GM23338 (cell line): ENCODE results near the gene ZNF492.

Experiments used
- CREB1 ChIP-seq: fragments of 250-450 bp; sonication (Bioruptor Pico); IDR thresholded peaks from 2 replicates; pipeline ENCODE4 v1.5.0; 2020; ENCODE audit warnings: low read depth, mild to moderate bottlenecking, moderate library complexity
- ETS1 ChIP-seq: IDR thresholded peaks from 2 replicates; pipeline ENCODE4 v1.6.1; 2016; ENCODE audit warnings: antibody characterized with exemption
- EZH2 ChIP-seq: fragments of 200-600 bp; sonication (generic); IDR thresholded peaks from one replicate; pipeline ENCODE4 v1.8.0; 2017; ENCODE audit warnings: antibody characterized with exemption, mild to moderate bottlenecking, low read depth; ENCODE audit not compliant: unreplicated experiment
- EZH2phosphoT487 ChIP-seq: fragments of 200-600 bp; sonication (generic); IDR thresholded peaks from one replicate; pipeline ENCODE4 v1.8.1; 2018; ENCODE audit warnings: antibody characterized with exemption; ENCODE audit not compliant: unreplicated experiment
- JUNB ChIP-seq: IDR thresholded peaks from one replicate; pipeline ENCODE4 v1.6.1; 2016; ENCODE audit warnings: antibody characterized with exemption; ENCODE audit not compliant: unreplicated experiment
- NANOG ChIP-seq: IDR thresholded peaks from 2 replicates; pipeline ENCODE4 v1.6.1; 2016; ENCODE audit warnings: antibody characterized with exemption, borderline replicate concordance
- POLR2AphosphoS5 ChIP-seq: IDR thresholded peaks from 2 replicates; pipeline ENCODE4 v1.6.1; 2016; ENCODE audit warnings: antibody characterized with exemption, low read depth
- REST ChIP-seq: IDR thresholded peaks from one replicate; pipeline ENCODE4 v1.6.1; 2018; ENCODE audit warnings: antibody characterized with exemption; ENCODE audit not compliant: unreplicated experiment
- STAT1 ChIP-seq: IDR thresholded peaks from one replicate; pipeline ENCODE4 v1.6.1; 2016; ENCODE audit warnings: antibody characterized with exemption; ENCODE audit not compliant: unreplicated experiment
- ZNF114 ChIP-seq: fragments of 250-450 bp; sonication (Bioruptor Pico); IDR thresholded peaks from 2 replicates; pipeline ENCODE4 v1.5.0; 2020; ENCODE audit warnings: mild to moderate bottlenecking, moderate library complexity
- ZNF331 ChIP-seq: fragments of 250-450 bp; sonication (Bioruptor Pico); IDR thresholded peaks from 2 replicates; pipeline ENCODE4 v1.5.0; 2020; ENCODE audit warnings: low read depth, mild to moderate bottlenecking, moderate library complexity
- TF ChIP-seq, protein P1 (sequence below), 2 experiments: fragments of 200-600 bp in 1 of 2; sonication (generic) in 1 of 2; conservative IDR thresholded peaks; 2 replicates each; pipeline versions ENCODE4 v1.5.1 to v1.6.1; 2016 to 2017; ENCODE audit warnings: antibody characterized with exemption in 2 of 2, low read depth in 2 of 2, mild to moderate bottlenecking in 2 of 2, moderate library complexity in 1 of 2

GRCh38 chr19:22605275-22606211, 28.6 kb upstream of the ZNF492 start:
- TF ChIP-seq, protein P1, sequence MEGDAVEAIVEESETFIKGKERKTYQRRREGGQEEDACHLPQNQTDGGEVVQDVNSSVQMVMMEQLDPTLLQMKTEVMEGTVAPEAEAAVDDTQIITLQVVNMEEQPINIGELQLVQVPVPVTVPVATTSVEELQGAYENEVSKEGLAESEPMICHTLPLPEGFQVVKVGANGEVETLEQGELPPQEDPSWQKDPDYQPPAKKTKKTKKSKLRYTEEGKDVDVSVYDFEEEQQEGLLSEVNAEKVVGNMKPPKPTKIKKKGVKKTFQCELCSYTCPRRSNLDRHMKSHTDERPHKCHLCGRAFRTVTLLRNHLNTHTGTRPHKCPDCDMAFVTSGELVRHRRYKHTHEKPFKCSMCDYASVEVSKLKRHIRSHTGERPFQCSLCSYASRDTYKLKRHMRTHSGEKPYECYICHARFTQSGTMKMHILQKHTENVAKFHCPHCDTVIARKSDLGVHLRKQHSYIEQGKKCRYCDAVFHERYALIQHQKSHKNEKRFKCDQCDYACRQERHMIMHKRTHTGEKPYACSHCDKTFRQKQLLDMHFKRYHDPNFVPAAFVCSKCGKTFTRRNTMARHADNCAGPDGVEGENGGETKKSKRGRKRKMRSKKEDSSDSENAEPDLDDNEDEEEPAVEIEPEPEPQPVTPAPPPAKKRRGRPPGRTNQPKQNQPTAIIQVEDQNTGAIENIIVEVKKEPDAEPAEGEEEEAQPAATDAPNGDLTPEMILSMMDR (conservative IDR thresholded peaks at IDR 0.05; ENCODE audit: low read depth in 2 of 2), result no peak
- TF ChIP-seq POLR2AphosphoS5 (no peak), CREB1 (CRISPR knock-in tag) (no peak), EZH2 (no peak), NANOG (no peak), REST (no peak), ZNF114 (CRISPR knock-in tag) (no peak), EZH2phosphoT487 (no peak), ETS1 (no peak), JUNB (no peak), ZNF331 (no peak), STAT1 (no peak)
